GM12872 (cell line): ENCODE measurements around the gene EYS.

Experiments
- TF ChIP-seq, protein P1 (sequence below): IDR thresholded peaks from 3 replicates; pipeline ENCODE4 v1.5.1; 2011; ENCODE audit warnings: low read depth, mild to moderate bottlenecking, low read length, moderate library complexity; ENCODE audit not compliant: insufficient read depth

The EYS gene

DNA sequence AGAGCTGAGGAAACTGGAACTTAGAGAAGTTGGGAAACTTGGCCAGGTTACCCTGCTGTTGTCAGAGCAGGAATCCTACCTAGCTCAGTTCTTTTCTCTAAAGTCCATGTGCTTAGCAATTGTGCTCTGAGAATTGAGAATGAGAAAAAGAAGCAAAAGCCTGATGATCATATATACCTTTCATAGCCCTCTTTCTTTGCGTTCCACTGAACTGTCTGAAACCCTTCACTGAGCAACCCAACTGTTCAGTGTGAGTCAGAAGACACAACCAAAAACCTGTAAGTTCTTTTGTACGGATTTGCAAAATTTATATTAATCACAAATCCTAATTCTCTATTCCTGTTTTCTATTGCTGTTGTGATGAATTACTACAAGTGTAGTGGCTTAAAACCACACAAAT is 1990.9 kb downstream of the EYS start:
- TF ChIP-seq, protein P1, sequence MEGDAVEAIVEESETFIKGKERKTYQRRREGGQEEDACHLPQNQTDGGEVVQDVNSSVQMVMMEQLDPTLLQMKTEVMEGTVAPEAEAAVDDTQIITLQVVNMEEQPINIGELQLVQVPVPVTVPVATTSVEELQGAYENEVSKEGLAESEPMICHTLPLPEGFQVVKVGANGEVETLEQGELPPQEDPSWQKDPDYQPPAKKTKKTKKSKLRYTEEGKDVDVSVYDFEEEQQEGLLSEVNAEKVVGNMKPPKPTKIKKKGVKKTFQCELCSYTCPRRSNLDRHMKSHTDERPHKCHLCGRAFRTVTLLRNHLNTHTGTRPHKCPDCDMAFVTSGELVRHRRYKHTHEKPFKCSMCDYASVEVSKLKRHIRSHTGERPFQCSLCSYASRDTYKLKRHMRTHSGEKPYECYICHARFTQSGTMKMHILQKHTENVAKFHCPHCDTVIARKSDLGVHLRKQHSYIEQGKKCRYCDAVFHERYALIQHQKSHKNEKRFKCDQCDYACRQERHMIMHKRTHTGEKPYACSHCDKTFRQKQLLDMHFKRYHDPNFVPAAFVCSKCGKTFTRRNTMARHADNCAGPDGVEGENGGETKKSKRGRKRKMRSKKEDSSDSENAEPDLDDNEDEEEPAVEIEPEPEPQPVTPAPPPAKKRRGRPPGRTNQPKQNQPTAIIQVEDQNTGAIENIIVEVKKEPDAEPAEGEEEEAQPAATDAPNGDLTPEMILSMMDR = no peak

DNA sequence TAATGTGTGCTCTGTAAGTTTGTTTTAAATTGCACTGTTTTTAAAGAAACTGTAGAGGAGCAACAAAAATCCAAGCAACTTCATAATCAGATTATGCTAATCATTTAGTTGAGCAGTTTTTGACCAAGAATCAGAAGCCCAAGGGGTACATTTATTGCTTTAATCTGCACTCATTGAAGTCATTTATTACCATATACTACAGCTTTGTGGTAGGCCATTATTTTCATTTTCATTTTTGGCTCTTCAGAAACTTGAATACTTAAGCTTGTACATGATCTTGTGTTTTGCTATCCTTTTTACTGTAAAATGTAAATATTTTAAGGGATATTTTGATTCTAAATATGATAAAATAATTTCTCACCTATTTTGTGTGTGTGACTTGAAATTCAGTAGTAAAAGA is 1992.9 kb downstream of the EYS start:
- TF ChIP-seq, protein P1 = no peak

DNA sequence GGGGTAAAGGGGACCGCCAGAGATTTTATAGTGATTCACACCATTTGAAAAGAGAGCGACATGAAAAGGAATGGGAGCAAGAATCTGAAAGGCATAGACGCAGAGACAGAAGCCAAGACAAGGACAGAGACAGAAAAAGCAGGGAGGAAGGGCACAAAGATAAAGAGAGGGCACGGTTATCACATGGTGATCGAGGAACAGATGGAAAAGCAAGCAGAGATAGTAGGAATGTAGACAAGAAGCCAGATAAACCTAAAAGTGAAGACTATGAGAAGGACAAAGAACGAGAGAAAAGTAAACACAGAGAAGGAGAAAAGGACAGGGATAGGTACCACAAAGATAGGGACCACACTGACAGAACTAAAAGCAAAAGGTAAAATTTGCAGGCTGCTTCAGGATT is 1993.7 kb downstream of the EYS start:
- TF ChIP-seq, protein P1 = no peak

DNA sequence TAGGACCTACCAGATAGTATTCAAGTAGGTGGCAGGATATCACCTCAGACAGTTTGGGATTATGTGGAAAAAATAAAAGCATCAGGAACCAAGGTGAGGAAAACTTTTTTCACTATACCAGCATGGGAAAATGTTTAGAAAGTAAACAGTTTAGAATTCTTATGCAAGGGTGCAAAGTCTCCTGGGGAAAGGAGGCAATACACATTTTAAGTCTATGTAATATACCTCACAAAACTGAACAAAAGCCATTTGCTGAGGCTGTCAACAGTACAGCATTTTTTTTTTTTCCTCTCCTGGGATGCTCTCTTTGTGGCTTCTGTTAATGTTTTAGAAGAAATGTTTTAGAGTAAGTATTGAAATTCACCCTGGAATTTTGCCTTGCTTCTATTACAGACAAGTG is 1997.9 kb downstream of the EYS start:
- TF ChIP-seq, protein P1 = no peak

DNA sequence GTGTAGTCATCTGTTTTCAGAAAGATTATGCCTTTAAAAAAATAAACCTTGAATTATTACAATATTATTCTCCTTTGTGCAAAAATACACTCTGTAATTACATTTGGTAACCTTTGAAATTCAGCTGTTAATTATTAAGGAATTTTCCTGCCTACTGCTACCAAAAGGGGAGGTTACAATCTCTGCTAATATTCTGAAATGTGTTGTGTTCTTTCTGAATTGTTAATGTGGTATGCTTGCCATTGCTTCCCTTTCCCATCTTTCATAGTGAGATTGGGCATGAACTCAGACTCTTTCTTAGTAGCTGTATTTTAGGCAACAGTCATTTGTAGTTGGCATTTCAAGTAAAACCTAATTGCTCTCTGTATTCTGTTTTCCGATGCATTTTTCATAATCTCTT is 1998.4 kb downstream of the EYS start:
- TF ChIP-seq, protein P1 = no peak

DNA sequence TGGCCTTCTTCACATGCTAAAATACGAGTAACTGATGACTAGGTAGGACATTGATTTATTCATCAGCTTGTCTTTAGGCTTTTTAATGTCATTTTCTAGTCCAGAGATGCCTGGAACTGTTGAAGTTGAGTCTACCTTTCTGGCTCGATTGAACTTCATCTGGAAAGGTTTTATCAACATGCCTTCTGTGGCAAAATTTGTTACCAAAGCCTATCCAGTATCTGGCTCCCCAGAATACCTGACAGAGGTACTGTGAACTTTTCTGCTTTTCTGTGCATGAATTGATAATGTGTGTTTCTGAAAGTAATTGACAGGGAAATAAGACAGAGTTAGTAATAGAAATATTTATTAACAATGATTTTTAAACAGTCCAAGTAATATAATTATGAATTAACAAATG is 2000.4 kb downstream of the EYS start:
- TF ChIP-seq, protein P1 = no peak

DNA sequence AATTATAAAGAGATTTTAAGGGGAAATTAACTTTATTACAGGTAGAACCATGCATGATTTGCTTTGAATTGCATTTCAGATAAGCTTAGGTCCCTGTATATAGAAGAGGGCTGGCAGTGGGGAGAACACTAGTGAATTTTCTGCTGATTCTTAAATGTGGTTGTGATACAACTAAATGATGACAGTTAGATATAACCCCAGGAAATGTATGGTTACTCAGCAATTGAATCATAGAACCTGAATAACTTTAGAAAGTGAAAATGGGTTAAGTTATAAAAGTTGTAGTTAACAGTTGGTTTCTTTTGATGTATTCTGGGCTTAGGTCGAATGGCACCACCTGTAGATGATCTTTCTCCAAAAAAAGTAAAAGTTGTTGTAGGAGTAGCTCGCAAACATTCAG is 2001.3 kb downstream of the EYS start:
- TF ChIP-seq, protein P1 = no peak

DNA sequence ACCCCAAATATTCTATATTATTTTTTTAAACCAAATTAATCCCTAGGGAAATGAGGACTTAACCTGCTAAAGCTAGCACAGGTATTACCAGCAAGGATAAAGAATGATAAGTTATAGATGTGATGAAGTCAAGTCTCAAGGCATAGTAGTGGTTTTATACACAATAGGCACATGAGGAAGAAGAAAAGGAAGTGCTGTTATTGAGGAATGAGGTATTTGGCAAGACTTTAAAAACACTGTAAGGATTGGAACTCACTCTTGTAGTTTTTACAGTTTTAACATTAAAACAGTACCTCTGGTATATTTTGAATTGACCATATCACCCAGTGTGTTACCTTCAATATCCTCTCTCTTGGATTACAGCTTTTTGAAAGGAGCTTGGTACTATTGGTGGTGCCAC is 2016.8 kb downstream of the EYS start:
- TF ChIP-seq, protein P1 = no peak
